HG03521 (cell line): ENCODE data around the gene ANKZF1.
A peak's percentile ranks its signal among the peaks of the same experiment; 100 is the strongest.

Experiments used
- ATAC-seq: cut with Tn5 transposase; IDR thresholded peaks from one replicate; pipeline ENCODE4 v1.9.1; 2021; ENCODE audit warnings: mild to moderate bottlenecking, moderate library complexity; ENCODE audit not compliant: unreplicated experiment

ANKZF1 gene

GRCh38 chr2:219279151-219279915 is 49.7 kb downstream of the ANKZF1 start, which contains the start of gene DNAJB2:
Gene DNAJB2, plus strand, starts transcription at chr2:219279366. Its CDS starts 468 bp downstream, at chr2:219279834.
- ATAC-seq, result peak; percentile 86

DNA sequence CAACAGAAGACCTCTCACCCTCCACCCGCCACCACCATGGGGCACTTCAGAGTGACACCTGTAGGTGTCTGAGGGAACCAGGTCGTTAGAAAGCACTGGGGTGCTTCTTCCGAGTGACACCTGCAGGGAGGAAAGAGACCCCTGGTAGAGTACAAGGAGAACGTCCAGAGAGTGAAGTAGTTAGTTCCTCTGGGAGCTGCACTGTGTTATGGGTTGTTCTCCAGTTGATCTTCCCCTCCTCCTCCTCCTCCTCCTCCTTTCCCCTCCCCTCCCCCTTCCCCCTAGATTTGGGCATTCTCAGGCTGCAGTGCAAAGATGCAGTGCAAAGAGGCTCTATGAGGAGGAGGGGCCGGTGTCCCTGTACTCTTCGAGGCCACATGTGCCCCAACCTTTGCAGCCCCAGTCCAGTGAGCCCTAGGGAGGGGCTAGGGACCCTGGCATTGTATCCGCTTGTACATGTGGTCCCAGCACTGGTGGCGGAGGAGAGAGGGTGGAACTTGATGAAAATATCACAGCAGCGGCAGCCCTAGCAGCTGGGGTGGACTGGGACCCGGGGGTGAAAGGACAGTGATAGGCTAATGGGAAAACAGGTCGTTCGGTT is 50.4 kb downstream of the ANKZF1 start:
- ATAC-seq, result no peak

DNA sequence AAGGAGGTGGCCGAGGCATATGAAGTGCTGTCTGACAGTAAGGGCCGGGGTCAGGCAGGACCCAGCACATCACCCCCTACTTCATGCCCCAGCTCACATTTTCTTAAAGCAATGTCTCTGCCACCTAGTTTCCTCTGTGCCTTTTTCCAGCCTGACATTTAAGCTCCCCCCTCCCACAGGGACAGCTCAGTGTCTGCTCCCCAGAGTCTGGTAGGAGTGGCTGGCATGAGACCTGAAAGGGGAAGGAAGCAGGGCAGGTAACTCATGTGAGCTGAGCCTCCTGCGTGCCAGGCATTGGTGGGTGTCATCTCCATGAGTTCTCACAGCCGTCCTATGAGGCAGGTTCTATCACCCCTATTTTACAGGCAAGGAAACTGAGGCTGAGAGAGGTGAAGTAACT is 51.0 kb downstream of the ANKZF1 start:
- no peak for ATAC-seq

DNA sequence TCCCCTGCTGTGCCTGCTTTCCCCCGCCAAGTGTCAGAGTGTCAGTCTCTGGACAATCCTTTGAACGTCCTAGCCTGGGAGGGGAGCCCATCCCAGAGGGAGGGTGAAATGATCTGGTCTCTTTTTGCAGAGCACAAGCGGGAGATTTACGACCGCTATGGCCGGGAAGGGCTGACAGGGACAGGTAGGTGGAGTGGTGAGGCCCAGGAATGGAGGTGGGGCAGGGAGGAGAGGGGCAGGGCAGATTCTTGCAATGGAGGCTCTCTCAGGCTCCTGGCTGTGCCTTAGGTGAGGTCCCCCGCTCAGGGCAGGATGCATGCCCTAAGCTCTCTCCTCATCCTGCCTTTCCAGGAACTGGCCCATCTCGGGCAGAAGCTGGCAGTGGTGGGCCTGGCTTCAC is 52.0 kb downstream of the ANKZF1 start:
- ATAC-seq, result no peak

DNA sequence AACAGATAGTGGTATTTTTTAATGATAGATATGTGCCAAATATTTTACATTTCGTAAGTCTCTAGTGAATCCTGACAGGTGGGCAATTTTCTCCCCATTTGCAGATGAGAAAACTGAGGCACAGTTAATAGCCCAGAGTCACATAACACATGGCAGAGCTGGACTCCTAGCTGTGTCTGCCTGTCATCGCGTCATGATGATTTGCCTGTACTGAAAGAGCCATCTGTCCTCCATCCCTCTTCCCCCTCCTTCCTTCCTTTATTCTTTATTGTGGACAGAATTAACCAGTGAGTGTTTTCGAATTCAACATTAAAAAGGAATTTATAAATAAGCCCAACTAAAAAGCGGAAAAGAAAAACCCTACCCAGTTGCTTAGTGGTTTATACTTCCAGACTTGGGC is 52.8 kb downstream of the ANKZF1 start:
- no peak for ATAC-seq

DNA sequence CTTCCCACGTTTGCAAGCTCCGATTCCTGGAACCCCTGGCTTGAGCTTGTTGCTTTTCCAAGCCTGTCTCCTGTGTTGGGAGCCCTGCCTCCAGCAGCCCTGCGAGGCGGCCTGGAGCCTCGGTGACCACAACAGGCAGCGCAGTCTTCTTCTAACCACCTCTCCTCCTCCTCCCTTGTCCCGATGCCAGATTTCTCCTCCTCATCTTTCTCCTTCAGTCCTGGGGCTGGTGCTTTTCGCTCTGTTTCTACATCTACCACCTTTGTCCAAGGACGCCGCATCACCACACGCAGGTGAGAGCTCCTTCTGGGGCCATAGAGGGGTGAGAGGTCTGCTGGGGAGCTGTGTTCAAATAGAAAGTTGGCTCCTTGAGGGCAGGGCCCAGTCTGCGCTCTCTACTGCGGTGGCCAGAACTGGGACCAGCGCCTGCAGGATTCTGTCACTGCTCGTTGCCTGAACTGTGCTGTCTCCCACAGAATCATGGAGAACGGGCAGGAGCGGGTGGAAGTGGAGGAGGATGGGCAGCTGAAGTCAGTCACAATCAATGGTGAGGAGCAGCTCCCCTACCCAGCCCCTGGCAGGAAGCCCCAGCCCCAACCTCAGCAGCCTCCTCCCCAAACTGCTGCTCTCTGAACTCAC is 53.5 kb downstream of the ANKZF1 start:
- ATAC-seq, result no peak

- no peak for ATAC-seq
Measured at GRCh38 chr2:219284501-219285372, 55.1 kb downstream of the ANKZF1 start.

DNA sequence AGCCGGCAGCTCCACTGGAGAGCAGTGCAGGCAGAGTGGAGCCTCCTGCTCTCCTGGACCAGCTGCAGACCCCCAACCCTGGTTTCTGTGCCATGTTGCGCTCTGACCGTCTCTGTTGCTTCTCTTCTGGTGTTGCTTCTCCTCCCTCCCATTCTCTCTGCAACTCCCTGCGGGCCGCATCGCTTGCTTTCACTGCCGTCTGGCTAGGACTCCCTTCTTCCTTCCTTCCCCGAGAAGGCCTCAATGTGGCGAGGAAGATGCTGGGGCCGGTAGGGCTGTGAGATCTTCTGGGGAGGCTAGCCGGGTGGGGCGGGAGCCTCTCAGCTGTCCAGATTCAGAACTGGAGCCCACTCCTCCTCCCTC is 55.7 kb downstream of the ANKZF1 start:
- ATAC-seq, result no peak

DNA sequence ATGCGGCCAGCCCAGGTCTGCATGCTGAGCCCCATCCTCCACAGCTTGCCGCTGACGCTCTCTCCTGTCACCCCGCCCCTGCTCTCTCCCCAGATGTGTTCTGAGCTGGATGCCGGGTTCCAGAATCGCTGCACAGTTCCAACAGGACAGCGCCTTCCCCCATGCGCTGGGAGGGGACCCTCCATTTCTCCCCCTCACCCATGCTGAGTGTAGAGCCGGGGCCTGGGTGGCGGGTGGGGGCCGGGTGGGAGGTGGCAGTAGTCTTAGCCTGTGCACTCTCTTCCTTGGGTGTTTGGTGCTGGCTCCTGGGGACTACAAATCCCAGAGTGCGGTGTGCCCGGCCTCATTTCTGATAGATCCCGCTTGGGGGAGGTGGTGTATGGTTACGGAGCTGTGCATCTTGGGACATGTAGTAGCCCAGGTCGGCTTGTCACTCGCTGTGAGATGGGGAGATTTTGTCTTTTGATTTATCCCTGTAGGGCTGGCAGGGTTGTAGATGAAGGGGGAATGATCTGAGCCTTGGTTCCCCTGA is 56.4 kb downstream of the ANKZF1 start:
- no peak for ATAC-seq
